GM21825 (cell line): ENCODE results near the gene ATP4A.
A peak's percentile ranks its signal among the peaks of the same experiment; 100 is the strongest.
"Not testable (repeated sequence)": the region's sequence is repeated elsewhere in the genome, so short reads cannot be mapped to it uniquely, and the experiment has no call there.

Experiments used
- ATAC-seq: cut with Tn5 transposase; IDR thresholded peaks from one replicate; pipeline ENCODE4 v1.9.1; 2021; ENCODE audit warnings: mild to moderate bottlenecking, moderate library complexity; ENCODE audit not compliant: unreplicated experiment

Gene ATP4A

GRCh38 chr19:35563207-35563829 lies at the start of gene ATP4A:
TSS of gene ATP4A (minus strand) at chr19:35563658. CDS start at chr19:35563629, 29 bp downstream.
- no peak for ATAC-seq

GRCh38 chr19:35612559-35613321 lies 49.3 kb upstream of the ATP4A start, which contains the start of gene HAUS5:
TSS of gene HAUS5 (plus strand) at chr19:35612735. CDS start at chr19:35612795, 60 bp downstream.
- ATAC-seq = peak; percentile 73

GRCh38 chr19:35612224-35612558 lies 48.7 kb upstream of the ATP4A start:
- no peak for ATAC-seq

GRCh38 chr19:35609851-35610353 lies 46.4 kb upstream of the ATP4A start:
- ATAC-seq = peak; percentile 33

- no peak for ATAC-seq
Measured at GRCh38 chr19:35608251-35608650, 44.8 kb upstream of the ATP4A start.

- no peak for ATAC-seq
Measured at GRCh38 chr19:35607661-35608060, 44.2 kb upstream of the ATP4A start.

GRCh38 chr19:35607170-35607569 lies 43.7 kb upstream of the ATP4A start:
- not testable (repeated sequence) for ATAC-seq

- not testable (repeated sequence) for ATAC-seq
Measured at GRCh38 chr19:35604436-35604835, 41.0 kb upstream of the ATP4A start.

GRCh38 chr19:35601971-35602370 lies 38.5 kb upstream of the ATP4A start:
- ATAC-seq = no peak

- ATAC-seq = peak; percentile 72
Measured at GRCh38 chr19:35596366-35596999, 33.0 kb upstream of the ATP4A start.

GRCh38 chr19:35595928-35596327 lies 32.5 kb upstream of the ATP4A start:
- no peak for ATAC-seq

- ATAC-seq = not testable (repeated sequence)
Measured at GRCh38 chr19:35595026-35595425, 31.6 kb upstream of the ATP4A start.

- no peak for ATAC-seq
Measured at GRCh38 chr19:35592226-35592625, 28.8 kb upstream of the ATP4A start.

- ATAC-seq = no peak
Measured at GRCh38 chr19:35590875-35591274, 27.4 kb upstream of the ATP4A start.

- no peak for ATAC-seq
Measured at GRCh38 chr19:35587321-35587720, 23.9 kb upstream of the ATP4A start.

GRCh38 chr19:35585848-35586247 lies 22.4 kb upstream of the ATP4A start, which contains the start of gene PMIS2:
TSS of gene PMIS2 (plus strand) at chr19:35586173. CDS start at chr19:35586260, 87 bp downstream.
- ATAC-seq = no peak

- no peak for ATAC-seq
Measured at GRCh38 chr19:35582760-35583159, 19.3 kb upstream of the ATP4A start.

GRCh38 chr19:35578707-35579106 lies 15.2 kb upstream of the ATP4A start:
- no peak for ATAC-seq

GRCh38 chr19:35577918-35578317 lies 14.5 kb upstream of the ATP4A start:
- no peak for ATAC-seq

GRCh38 chr19:35571406-35571965 lies 8.0 kb upstream of the ATP4A start:
- no peak for ATAC-seq

GRCh38 chr19:35569281-35569781 lies 5.9 kb upstream of the ATP4A start:
- no peak for ATAC-seq
